Neural progenitor cell (in vitro differentiated cells): ENCODE results near the gene XPR1.

Experiments
- EZH2 ChIP-seq: fragments of 200-600 bp; sonication (generic); IDR thresholded peaks from 2 replicates; pipeline ENCODE4 v1.6.1; 2017; ENCODE audit warnings: antibody characterized with exemption, mild to moderate bottlenecking, moderate library complexity
- EZH2phosphoT487 ChIP-seq: fragments of 200-600 bp; sonication (generic); IDR thresholded peaks from 2 replicates; pipeline ENCODE4 v1.6.1; 2017; ENCODE audit warnings: antibody characterized with exemption
- TF ChIP-seq, protein P1 (sequence below): fragments of 200-600 bp; sonication (generic); IDR thresholded peaks from 2 replicates; pipeline ENCODE4 v1.5.1; 2017; ENCODE audit warnings: antibody characterized with exemption, mild to moderate bottlenecking

DNA sequence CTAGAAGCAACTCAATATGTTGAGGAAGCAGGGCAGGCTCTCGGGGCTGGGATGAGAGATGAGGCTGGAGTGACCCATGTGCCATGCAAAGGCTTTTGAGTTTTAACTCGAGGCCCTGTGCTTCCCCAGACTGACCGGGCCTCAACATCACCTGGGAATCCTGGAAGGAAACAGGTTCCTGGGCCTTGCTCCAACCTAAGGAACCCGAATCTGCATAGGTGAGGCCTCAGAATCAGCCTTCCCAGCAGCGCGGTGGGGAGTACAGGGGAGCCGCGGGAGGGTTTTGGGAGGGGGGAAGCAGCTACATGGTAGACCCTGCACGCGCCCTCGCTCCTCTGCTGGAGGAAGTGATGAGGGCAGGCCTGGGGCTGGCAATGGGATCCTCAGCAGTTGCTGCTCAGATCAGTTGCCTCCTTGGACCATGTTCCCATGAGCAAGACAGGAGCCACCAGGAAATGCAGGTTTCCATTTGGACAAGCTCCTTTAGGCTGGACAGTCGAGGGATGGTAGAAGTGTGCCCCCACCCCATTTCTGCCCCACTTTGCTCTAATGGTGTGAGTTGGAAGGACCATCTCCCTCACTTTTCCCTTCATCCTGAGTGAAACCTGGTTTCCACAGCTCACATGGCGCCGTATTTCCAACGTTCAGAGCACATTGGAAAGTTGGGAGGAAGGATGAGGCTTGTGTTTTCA lies 276.4 kb downstream of the XPR1 start:
- no peak for TF ChIP-seq EZH2
- no peak for TF ChIP-seq EZH2phosphoT487
- TF ChIP-seq, protein P1, sequence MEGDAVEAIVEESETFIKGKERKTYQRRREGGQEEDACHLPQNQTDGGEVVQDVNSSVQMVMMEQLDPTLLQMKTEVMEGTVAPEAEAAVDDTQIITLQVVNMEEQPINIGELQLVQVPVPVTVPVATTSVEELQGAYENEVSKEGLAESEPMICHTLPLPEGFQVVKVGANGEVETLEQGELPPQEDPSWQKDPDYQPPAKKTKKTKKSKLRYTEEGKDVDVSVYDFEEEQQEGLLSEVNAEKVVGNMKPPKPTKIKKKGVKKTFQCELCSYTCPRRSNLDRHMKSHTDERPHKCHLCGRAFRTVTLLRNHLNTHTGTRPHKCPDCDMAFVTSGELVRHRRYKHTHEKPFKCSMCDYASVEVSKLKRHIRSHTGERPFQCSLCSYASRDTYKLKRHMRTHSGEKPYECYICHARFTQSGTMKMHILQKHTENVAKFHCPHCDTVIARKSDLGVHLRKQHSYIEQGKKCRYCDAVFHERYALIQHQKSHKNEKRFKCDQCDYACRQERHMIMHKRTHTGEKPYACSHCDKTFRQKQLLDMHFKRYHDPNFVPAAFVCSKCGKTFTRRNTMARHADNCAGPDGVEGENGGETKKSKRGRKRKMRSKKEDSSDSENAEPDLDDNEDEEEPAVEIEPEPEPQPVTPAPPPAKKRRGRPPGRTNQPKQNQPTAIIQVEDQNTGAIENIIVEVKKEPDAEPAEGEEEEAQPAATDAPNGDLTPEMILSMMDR = no peak
